K562 (cell line): ENCODE data around the gene HOXB5. TPM values are rescaled to one million over a fixed set of nuclear protein-coding genes. Genes with fewer than 3 reads are reported as not detected.

Experiments used
- CBFA2T2 ChIP-seq: fragments of 450-650 bp; conservative IDR thresholded peaks from 2 replicates; pipeline ENCODE4 v1.6.1; 2017; ENCODE audit warnings: mild to moderate bottlenecking
- CREBBP ChIP-seq: IDR thresholded peaks from one replicate; pipeline ENCODE4 v1.6.1; 2012; ENCODE audit warnings: low read depth, mild to moderate bottlenecking, control low read depth, inconsistent platforms, low read length
- ETV1 ChIP-seq: fragments of 450-650 bp; conservative IDR thresholded peaks from 2 replicates; pipeline ENCODE4 v1.6.1; 2016; ENCODE audit warnings: missing genetic modification characterization, control low read depth, low read depth, missing compliant biosample characterization
- EWSR1 ChIP-seq: fragments of 450-650 bp; IDR thresholded peaks from 2 replicates; pipeline ENCODE4 v1.6.1; 2018; ENCODE audit warnings: borderline replicate concordance, mild to moderate bottlenecking, low read depth, moderate library complexity; ENCODE audit not compliant: partially characterized antibody
- JUNB ChIP-seq: fragments of 450-650 bp; formaldehyde crosslinking; conservative IDR thresholded peaks from 2 replicates; pipeline ENCODE4 v1.4.0; 2020; ENCODE audit warnings: mild to moderate bottlenecking
- KAT8 ChIP-seq: fragments of 450-650 bp; IDR thresholded peaks from 2 replicates; pipeline ENCODE4 v1.6.1; 2016; ENCODE audit warnings: low read depth, mild to moderate bottlenecking
- NEUROD1 ChIP-seq: fragments of 150-350 bp; IDR thresholded peaks from 2 replicates; pipeline ENCODE4 v1.6.1; 2014; ENCODE audit warnings: borderline replicate concordance, low read length, low read depth; ENCODE audit not compliant: partially characterized antibody
- NR2C2 ChIP-seq, 2 experiments: fragments of 200-800 bp in 1 of 2; sonication (Bioruptor generic) in 1 of 2; sonication (generic) in 1 of 2; formaldehyde crosslinking in 1 of 2; IDR thresholded peaks; 2 replicates each; pipeline versions ENCODE4 v1.6.1 to v1.8.0; 2016 to 2022; ENCODE audit warnings: mild to moderate bottlenecking in 1 of 2, missing compliant biosample characterization in 1 of 2, missing genetic modification characterization in 1 of 2, missing genetic modification reagents in 1 of 2
- PHF20 ChIP-seq: fragments of 450-650 bp; IDR thresholded peaks from 2 replicates; pipeline ENCODE4 v1.6.1; 2018; ENCODE audit not compliant: partially characterized antibody
- POU5F1 ChIP-seq: fragments of 150-350 bp; IDR thresholded peaks from 2 replicates; pipeline ENCODE4 v1.6.1; 2014; ENCODE audit warnings: borderline replicate concordance, low read length, low read depth, mild to moderate bottlenecking; ENCODE audit not compliant: partially characterized antibody
- SP2 ChIP-seq: IDR thresholded peaks from 2 replicates; pipeline ENCODE4 v1.6.1; 2011; ENCODE audit warnings: mild to moderate bottlenecking, low read depth, low read length, moderate library complexity; ENCODE audit not compliant: poor library complexity, severe bottlenecking; ENCODE audit errors: extremely low read depth
- TFAM ChIP-seq: fragments of 250-450 bp; sonication (Bioruptor Pico); conservative IDR thresholded peaks from 2 replicates; pipeline ENCODE4 v1.5.0; 2021; ENCODE audit warnings: mild to moderate bottlenecking, moderate library complexity
- ZNF707 ChIP-seq: fragments of 250-450 bp; sonication (Bioruptor Pico); conservative IDR thresholded peaks from 2 replicates; pipeline ENCODE4 v1.8.0; 2022; ENCODE audit warnings: inconsistent platforms, mild to moderate bottlenecking, moderate library complexity
- ZNF75A ChIP-seq: fragments of 450-650 bp; formaldehyde crosslinking; IDR thresholded peaks from 2 replicates; pipeline ENCODE4 v1.4.0; 2020; ENCODE audit warnings: mild to moderate bottlenecking
- polyA plus RNA-seq, 8 experiments: library from polyadenylated mRNA; depleted of rRNA in 4 of 8; stranded (reverse) in 5 of 8; unstranded in 3 of 8; fragments of >200 nt; fragmentation: Nextera tagmentation in 2 of 8; fragmentation: Illumina TruSeq in 1 of 8; extraction: Ambion mirVana in 2 of 8; extraction: Trizol in 1 of 8; gene quantifications; 2 replicates each; pipeline versions ENCODE4 v1.2.1 to v1.2.3, GENCODE V29; 2011 to 2014; ENCODE audit warnings: inconsistent platforms in 1 of 8, missing spikeins in 1 of 8
- total RNA-seq, 7 experiments: library from RNA; depleted of rRNA in 6 of 7; stranded (reverse); fragments of >200 nt in 6 of 7; fragmentation: Illumina TruSeq in 2 of 7; extraction: Trizol in 2 of 7; gene quantifications; 2 replicates each; pipeline versions ENCODE4 v1.2.1 to v1.2.3, GENCODE V29; 2011 to 2021; ENCODE audit warnings: low replicate concordance in 1 of 7
- TF ChIP-seq, protein P1 (sequence below), 3 experiments: fragments of 200-800 bp in 1 of 3; sonication (Bioruptor generic) in 1 of 3; sonication (generic) in 1 of 3; formaldehyde crosslinking in 1 of 3; IDR thresholded peaks; 2 replicates each; pipeline versions ENCODE4 v1.6.1 to v1.8.0; 2016 to 2022; ENCODE audit warnings: mild to moderate bottlenecking in 2 of 3, missing compliant biosample characterization in 2 of 3, missing genetic modification characterization in 2 of 3, missing genetic modification reagents in 1 of 3
- TF ChIP-seq, protein P2 (sequence below): fragments of 450-650 bp; IDR thresholded peaks from 2 replicates; pipeline ENCODE4 v1.6.1; 2017; ENCODE audit warnings: antibody characterized with exemption, mild to moderate bottlenecking
- TF ChIP-seq, protein P3 (sequence below): fragments of 450-650 bp; IDR thresholded peaks from one replicate; pipeline ENCODE4 v1.6.1; 2018; ENCODE audit warnings: mild to moderate bottlenecking, moderate library complexity; ENCODE audit not compliant: partially characterized antibody

Gene HOXB5
- total and polyA plus RNA-seq, 9 of the 15 experiments (the other 6 are each of a cell fraction or from before 2014, with no cell fraction given) = 0.24 to 2.7 (median 0.65) TPM

DNA sequence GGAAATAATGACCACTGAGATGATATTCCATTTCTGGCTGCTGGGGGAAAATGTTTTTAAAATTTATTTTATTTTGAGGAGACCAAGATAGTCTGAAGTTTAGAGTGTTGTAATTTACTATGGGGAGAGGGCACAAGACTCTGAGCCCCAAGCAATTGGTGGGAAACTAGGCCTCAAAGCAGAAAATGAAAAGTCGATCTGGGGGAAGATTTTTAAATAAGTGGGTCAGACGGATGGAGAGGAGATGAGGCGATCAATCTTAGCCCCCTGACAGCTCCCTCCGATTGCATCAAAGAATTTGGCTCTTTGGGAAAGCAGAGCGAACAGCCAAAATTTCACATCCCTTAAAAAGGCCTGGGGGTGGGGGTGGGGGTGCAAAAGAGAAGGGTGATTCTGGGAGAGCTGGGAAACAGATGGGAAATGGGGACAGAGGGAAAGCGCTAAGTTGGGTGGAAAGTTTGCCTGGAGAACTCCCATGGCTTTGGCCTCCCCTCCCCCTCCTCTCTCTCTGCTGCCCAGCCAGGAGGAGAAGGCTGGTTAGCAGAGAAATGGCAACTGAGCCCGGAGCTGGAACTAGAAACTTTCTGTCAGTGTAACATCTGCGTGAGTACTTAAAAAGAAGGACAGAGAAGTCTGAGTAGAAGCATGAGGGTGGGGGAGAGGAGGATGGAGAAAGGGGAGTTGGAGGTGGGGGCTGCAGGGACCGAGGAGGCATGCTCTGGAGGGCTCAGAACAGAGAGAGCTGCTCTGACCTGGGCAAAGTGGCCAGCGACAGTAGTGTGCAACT is 47.2 kb downstream of the HOXB5 start (continued):
- TF ChIP-seq, protein P1, sequence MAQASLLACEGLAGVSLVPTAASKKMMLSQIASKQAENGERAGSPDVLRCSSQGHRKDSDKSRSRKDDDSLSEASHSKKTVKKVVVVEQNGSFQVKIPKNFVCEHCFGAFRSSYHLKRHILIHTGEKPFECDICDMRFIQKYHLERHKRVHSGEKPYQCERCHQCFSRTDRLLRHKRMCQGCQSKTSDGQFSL (CRISPR knock-in tag; IDR thresholded peaks at IDR 0.05) = 0 out of 2 replicates have a peak, but pooled peaks have one; percentile 42
- TF ChIP-seq, protein P1 (tag; IDR thresholded peaks at IDR 0.05) = peak in 1 of 2 experiments; percentile 41; a peak in 1 of 4 replicates
- no peak for TF ChIP-seq JUNB
- TF ChIP-seq POU5F1 = no peak
- TF ChIP-seq PHF20 = no peak
- TF ChIP-seq SP2 = no peak
- TF ChIP-seq CREBBP = no peak
- TF ChIP-seq ZNF707 (CRISPR knock-in tag) = no peak
- no peak for TF ChIP-seq ZNF75A
- no peak for TF ChIP-seq TFAM
- no peak for TF ChIP-seq NR2C2 (CRISPR knock-in tag; IDR thresholded peaks at IDR 0.05)
- TF ChIP-seq NR2C2 (tag; IDR thresholded peaks at IDR 0.05) = 0 out of 2 replicates have a peak, but pooled peaks have one; percentile 23
- TF ChIP-seq ETV1 (tag) = peak; percentile 29; the same call in 1 of the 2 replicates
- TF ChIP-seq, protein P2, sequence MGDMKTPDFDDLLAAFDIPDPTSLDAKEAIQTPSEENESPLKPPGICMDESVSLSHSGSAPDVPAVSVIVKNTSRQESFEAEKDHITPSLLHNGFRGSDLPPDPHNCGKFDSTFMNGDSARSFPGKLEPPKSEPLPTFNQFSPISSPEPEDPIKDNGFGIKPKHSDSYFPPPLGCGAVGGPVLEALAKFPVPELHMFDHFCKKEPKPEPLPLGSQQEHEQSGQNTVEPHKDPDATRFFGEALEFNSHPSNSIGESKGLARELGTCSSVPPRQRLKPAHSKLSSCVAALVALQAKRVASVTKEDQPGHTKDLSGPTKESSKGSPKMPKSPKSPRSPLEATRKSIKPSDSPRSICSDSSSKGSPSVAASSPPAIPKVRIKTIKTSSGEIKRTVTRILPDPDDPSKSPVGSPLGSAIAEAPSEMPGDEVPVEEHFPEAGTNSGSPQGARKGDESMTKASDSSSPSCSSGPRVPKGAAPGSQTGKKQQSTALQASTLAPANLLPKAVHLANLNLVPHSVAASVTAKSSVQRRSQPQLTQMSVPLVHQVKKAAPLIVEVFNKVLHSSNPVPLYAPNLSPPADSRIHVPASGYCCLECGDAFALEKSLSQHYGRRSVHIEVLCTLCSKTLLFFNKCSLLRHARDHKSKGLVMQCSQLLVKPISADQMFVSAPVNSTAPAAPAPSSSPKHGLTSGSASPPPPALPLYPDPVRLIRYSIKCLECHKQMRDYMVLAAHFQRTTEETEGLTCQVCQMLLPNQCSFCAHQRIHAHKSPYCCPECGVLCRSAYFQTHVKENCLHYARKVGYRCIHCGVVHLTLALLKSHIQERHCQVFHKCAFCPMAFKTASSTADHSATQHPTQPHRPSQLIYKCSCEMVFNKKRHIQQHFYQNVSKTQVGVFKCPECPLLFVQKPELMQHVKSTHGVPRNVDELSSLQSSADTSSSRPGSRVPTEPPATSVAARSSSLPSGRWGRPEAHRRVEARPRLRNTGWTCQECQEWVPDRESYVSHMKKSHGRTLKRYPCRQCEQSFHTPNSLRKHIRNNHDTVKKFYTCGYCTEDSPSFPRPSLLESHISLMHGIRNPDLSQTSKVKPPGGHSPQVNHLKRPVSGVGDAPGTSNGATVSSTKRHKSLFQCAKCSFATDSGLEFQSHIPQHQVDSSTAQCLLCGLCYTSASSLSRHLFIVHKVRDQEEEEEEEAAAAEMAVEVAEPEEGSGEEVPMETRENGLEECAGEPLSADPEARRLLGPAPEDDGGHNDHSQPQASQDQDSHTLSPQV = no peak; the same call in 1 of the 2 replicates
- TF ChIP-seq KAT8 = no peak
- no peak for TF ChIP-seq EWSR1
- TF ChIP-seq NEUROD1 = peak; percentile 20
- no peak for TF ChIP-seq CBFA2T2
- TF ChIP-seq, protein P3, sequence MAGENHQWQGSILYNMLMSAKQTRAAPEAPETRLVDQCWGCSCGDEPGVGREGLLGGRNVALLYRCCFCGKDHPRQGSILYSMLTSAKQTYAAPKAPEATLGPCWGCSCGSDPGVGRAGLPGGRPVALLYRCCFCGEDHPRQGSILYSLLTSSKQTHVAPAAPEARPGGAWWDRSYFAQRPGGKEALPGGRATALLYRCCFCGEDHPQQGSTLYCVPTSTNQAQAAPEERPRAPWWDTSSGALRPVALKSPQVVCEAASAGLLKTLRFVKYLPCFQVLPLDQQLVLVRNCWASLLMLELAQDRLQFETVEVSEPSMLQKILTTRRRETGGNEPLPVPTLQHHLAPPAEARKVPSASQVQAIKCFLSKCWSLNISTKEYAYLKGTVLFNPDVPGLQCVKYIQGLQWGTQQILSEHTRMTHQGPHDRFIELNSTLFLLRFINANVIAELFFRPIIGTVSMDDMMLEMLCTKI = no peak
